Astrocyte of the hippocampus (primary cell): ENCODE data around the gene PDZK1.
"Not testable (repeated sequence)": the region's sequence is repeated elsewhere in the genome, so short reads cannot be mapped to it uniquely, and the experiment has no call there.

ENCODE experiments used
- DNase-seq: peaks from one replicate; pipeline ENCODE4 v3.0.0; 2011; ENCODE audit warnings: low read depth, low spot score

Gene PDZK1

GRCh38 chr1:145656245-145656943 is 50.8 kb downstream of the PDZK1 start:
- DNase-seq, result peak; percentile 0

- not testable (repeated sequence) for DNase-seq
Observed at GRCh38 chr1:145643990-145644389, 63.2 kb downstream of the PDZK1 start.

GRCh38 chr1:145641886-145642285 is 65.3 kb downstream of the PDZK1 start:
- DNase-seq, result not testable (repeated sequence)

- not testable (repeated sequence) for DNase-seq
Observed at GRCh38 chr1:145636237-145636636, 70.9 kb downstream of the PDZK1 start.

GRCh38 chr1:145622177-145622576 is 85.0 kb downstream of the PDZK1 start:
- not testable (repeated sequence) for DNase-seq
